GM23338 (cell line): ENCODE measurements around the gene UBE2D3.

Experiments used
- CTCF ChIP-seq, 2 experiments: fragments of 200-600 bp in 1 of 2; sonication (generic) in 1 of 2; conservative IDR thresholded peaks; 2 replicates each; pipeline versions ENCODE4 v1.5.1 to v1.6.1; 2016 to 2017; ENCODE audit warnings: antibody characterized with exemption in 2 of 2, low read depth in 2 of 2, mild to moderate bottlenecking in 2 of 2, moderate library complexity in 1 of 2
- EZH2phosphoT487 ChIP-seq: fragments of 200-600 bp; sonication (generic); IDR thresholded peaks from one replicate; pipeline ENCODE4 v1.8.1; 2018; ENCODE audit warnings: antibody characterized with exemption; ENCODE audit not compliant: unreplicated experiment
- POLR2AphosphoS5 ChIP-seq: IDR thresholded peaks from 2 replicates; pipeline ENCODE4 v1.6.1; 2016; ENCODE audit warnings: antibody characterized with exemption, low read depth
- REST ChIP-seq: IDR thresholded peaks from one replicate; pipeline ENCODE4 v1.6.1; 2018; ENCODE audit warnings: antibody characterized with exemption; ENCODE audit not compliant: unreplicated experiment
- ZNF114 ChIP-seq: fragments of 250-450 bp; sonication (Bioruptor Pico); IDR thresholded peaks from 2 replicates; pipeline ENCODE4 v1.5.0; 2020; ENCODE audit warnings: mild to moderate bottlenecking, moderate library complexity

DNA sequence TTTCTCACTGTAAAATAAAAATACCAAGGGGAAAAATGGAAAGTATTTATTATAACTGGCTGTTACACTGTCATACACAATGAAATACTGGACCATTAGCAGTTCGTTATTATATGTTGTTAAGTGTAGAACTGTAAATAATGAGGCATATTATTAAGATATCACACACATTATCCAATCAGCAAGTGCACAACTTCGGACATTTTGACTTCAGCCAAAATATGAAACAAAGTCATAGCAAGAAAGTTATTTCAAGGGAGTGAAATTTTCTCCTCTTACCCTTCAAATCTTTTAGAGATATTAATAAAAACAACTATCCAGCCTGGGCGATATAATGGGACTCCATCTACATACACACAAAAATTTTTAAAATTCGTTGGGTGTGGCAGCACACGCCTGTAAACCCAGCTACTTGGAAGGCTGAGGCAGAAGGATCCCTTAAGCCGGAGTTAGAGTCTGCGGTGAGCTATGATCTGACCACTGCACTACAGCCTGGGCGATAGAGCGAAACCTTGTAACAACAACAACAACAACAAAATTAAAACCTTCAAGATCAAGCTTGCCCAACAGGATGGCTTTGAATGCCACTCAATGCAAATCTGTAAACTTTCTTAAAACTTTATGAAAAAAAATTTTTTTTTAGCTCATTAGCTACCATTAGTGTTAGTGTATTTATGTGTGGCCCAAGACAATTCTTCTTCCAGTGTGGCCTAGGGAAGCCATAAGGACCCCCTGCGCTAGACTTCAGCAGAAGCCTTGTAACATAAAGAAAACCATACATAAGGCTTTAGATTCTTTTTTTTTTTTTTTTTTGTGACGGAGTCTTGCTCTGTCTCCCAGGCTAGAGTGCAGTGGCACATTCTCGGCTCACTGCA lies 40.2 kb upstream of the UBE2D3 start:
- TF ChIP-seq CTCF (conservative IDR thresholded peaks at IDR 0.05; ENCODE audit: low read depth in 2 of 2) (no peak), POLR2AphosphoS5 (no peak), EZH2phosphoT487 (no peak), ZNF114 (no peak), REST (no peak)
